HUDEP-2 (cell line): Measurements from ENCODE around the gene PLA2G3.

Source experiments
- DNase-seq, 76 experiments: peaks; one replicate each; lab custom pipeline; 2025; ENCODE audit not compliant: unreplicated experiment in 76 of 76; lab: John Stamatoyannopoulos, UW

The PLA2G3 gene

GRCh38 chr22:31089160-31090100 lies 50.9 kb downstream of the PLA2G3 start:
- peak in 27 of 76 experiments; percentile 6 to 53 (median 23) for DNase-seq

DNA sequence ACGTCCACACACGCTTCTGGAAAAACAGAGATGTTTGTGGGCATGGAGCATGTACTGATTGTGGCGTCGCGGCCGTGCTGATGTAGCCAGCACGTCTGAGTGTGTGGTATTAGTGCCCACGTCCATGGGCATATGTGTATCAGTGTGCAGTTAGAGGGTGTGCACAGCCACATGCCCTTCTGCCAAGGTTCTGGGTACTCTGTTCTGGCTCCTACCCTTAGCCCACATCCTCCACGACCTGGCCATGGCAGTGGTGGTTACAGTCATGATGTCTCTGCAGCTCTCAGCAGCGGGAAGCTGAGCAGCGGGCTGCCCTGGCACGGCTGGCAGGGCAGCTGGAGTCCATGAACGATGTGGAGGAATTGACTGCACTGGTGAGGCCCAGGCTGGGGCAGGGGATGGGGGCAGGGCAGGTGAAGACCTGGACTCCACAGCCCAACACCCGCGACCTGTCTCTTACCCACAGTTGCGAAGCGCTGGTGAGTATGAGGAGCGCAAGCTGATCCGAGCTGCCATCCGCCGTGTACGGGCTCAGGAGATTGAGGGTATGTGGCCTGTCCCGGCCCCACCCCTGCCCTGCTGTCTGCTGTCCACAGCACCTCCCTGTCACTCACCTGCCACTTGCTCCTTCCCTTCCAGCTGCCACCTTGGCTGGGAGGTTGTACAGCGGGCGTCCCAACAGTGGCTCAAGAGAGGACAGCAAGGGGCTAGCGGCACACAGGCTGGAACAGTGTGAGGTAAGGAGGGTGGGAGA lies 51.9 kb downstream of the PLA2G3 start:
- no peak for DNase-seq

DNA sequence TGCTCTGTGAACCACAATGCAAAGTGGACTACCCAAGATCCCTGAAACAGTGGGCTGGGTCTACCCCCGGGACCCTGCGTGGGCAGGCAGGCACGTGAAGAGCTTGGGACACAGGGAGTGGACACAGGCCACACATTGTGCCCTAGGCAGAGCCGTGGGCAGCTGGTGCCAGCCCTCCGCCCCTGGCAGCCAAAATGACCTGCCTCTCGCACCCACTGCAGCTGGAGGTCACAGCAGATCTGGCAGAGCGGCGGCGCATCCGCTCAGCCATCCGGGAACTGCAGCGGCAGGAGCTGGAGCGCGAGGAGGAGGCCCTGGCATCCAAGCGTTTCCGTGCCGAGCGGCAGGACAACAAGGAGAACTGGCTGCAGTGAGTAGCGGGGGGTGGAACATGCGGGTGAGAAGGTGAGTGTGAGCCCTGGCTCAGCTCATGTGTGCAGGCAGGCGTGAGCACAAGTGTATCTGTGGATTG lies 52.5 kb downstream of the PLA2G3 start:
- no peak for DNase-seq

GRCh38 chr22:31086703-31087330 lies 53.5 kb downstream of the PLA2G3 start:
- DNase-seq: peak in 5 of 76 experiments; percentile 7 to 23 (median 17)

- DNase-seq: no peak
Observed at GRCh38 chr22:31085928-31086327, 54.4 kb downstream of the PLA2G3 start.

DNA sequence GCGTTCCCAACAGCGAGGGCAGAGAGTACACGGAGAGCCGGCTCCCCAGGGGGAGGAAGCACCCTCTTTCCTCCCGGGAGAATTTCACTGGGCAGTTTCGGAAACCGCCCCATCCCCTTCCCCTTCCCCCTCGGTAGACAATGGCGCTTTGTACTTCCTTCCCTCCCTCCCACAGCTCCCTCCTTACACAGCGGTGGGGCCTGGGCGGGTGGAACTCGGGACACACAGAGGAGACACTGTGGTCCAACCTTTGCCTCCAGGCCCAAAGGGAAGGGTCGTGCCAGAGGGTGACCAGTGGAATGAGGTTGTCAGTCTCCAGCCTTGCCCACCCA lies 54.8 kb downstream of the PLA2G3 start:
- no peak for DNase-seq

GRCh38 chr22:31084811-31085492 lies 55.4 kb downstream of the PLA2G3 start:
- DNase-seq: peak in 71 of 76 experiments; percentile 9 to 96 (median 72)
